Karpas-422 (cell line): Measurements from ENCODE around the gene MIGA1. TPM values are rescaled to one million over a fixed set of nuclear protein-coding genes. Genes with fewer than 3 reads are reported as not detected.

Experiments
- DNase-seq: peaks from one replicate; pipeline ENCODE4 v3.0.0-alpha.2; 2015
- H2AFZ ChIP-seq: fragments of 200-600 bp; sonication (generic); 2 replicates; pipeline ENCODE4 v1.6.1; 2014; ENCODE audit warnings: antibody characterized with exemption, low read length, mixed read lengths
- H3K27ac ChIP-seq: fragments of 200-600 bp; sonication (generic); 2 replicates; pipeline ENCODE4 v1.5.1; 2014; ENCODE audit warnings: mild to moderate bottlenecking, low read length, moderate library complexity
- H3K27me3 ChIP-seq: fragments of 200-600 bp; sonication (generic); 2 replicates; pipeline ENCODE4 v1.6.1; 2014; ENCODE audit warnings: low read length, mixed read lengths
- H3K36me3 ChIP-seq: fragments of 200-600 bp; sonication (generic); 2 replicates; pipeline ENCODE4 v1.6.1; 2014; ENCODE audit warnings: low read length, mixed read lengths; ENCODE audit not compliant: insufficient read depth
- H3K4me1 ChIP-seq: fragments of 200-600 bp; sonication (generic); 2 replicates; pipeline ENCODE4 v1.6.1; 2014; ENCODE audit warnings: mild to moderate bottlenecking, low read length, mixed read lengths
- H3K4me2 ChIP-seq: fragments of 200-600 bp; sonication (generic); 2 replicates; pipeline ENCODE4 v1.6.1; 2014; ENCODE audit warnings: low read length, low read depth, mild to moderate bottlenecking; ENCODE audit not compliant: poor library complexity, severe bottlenecking
- H3K4me3 ChIP-seq: fragments of 200-600 bp; sonication (generic); 2 replicates; pipeline ENCODE4 v1.5.1; 2014; ENCODE audit warnings: mild to moderate bottlenecking, antibody characterized with exemption, low read length, mixed read lengths
- H3K79me2 ChIP-seq: fragments of 200-600 bp; sonication (generic); 2 replicates; pipeline ENCODE4 v1.6.1; 2014; ENCODE audit warnings: mild to moderate bottlenecking, low read length, mixed read lengths
- H3K9ac ChIP-seq: fragments of 200-600 bp; sonication (generic); 2 replicates; pipeline ENCODE4 v1.6.0; 2014; ENCODE audit warnings: low read length
- H3K9me2 ChIP-seq: fragments of 200-600 bp; sonication (generic), shearing (Covaris generic); replicated peaks from 2 replicates; pipeline ENCODE4 v1.6.0; 2014; ENCODE audit warnings: mild to moderate bottlenecking, low read length, moderate library complexity; ENCODE audit not compliant: insufficient read depth
- H3K9me3 ChIP-seq: fragments of 300-700, 200-600 bp; sonication (generic); 2 replicates; pipeline ENCODE4 v1.6.1; 2014; ENCODE audit warnings: low read length, mixed read lengths
- H4K20me1 ChIP-seq: fragments of 200-600 bp; sonication (generic); 2 replicates; pipeline ENCODE4 v1.6.1; 2014; ENCODE audit warnings: mild to moderate bottlenecking, antibody characterized with exemption, low read length, low read depth; ENCODE audit not compliant: insufficient read depth
- total RNA-seq: library from RNA; depleted of rRNA; stranded (reverse); fragments of >200 nt; shearing (Covaris generic); gene quantifications from 2 replicates; pipeline ENCODE4 v1.2.3, GENCODE V29; 2014; ENCODE audit warnings: low replicate concordance

The MIGA1 gene
- total RNA-seq, 1 experiment from 2014 or later: 7.5 TPM

GRCh38 chr1:77756052-77756754 lies 23.2 kb upstream of the MIGA1 start:
- Histone ChIP-seq H3K9me2 (no peaks in the 10 kb centered on the region), H4K20me1 (peaks cover 54% of the 10 kb centered on the region), H3K27ac (no peak overlapping the region), H3K27me3 (no peaks in the 10 kb centered on the region), H3K4me1 (peaks cover 48% of the 10 kb centered on the region), H3K79me2 (peaks cover 66% of the 10 kb centered on the region), H3K9me3 (no peaks in the 10 kb centered on the region), H3K4me2 (peak overlapping the region; percentile 84), H3K4me3 (peak overlapping the region; percentile 16; the same call in 1 of the 2 replicates), H3K9ac (0 out of 2 replicates have a peak overlapping the region, but pooled peaks have one; percentile 31), H2AFZ (no peak overlapping the region), H3K36me3 (no peaks in the 10 kb centered on the region)
- peak; percentile 50 for DNase-seq

- H3K4me2 ChIP-seq: peak overlapping the region; percentile 84
- no peak overlapping the region for H3K27ac ChIP-seq
- H3K4me3 ChIP-seq: no peak overlapping the region
- no peak overlapping the region for H3K9ac ChIP-seq
- peaks cover 63% of the 10 kb centered on the region for H3K79me2 ChIP-seq
- no peak overlapping the region for H2AFZ ChIP-seq
- peaks cover 51% of the 10 kb centered on the region for H4K20me1 ChIP-seq
- H3K4me1 ChIP-seq: peaks cover 48% of the 10 kb centered on the region
- DNase-seq: no peak
- H3K9me3 ChIP-seq: no peaks in the 10 kb centered on the region
- no peaks in the 10 kb centered on the region for H3K27me3 ChIP-seq
- no peaks in the 10 kb centered on the region for H3K36me3 ChIP-seq
- H3K9me2 ChIP-seq: no peaks in the 10 kb centered on the region
These were observed 22.3 kb upstream of the MIGA1 start for GRCh38 chr1:77757066-77757584.

DNA sequence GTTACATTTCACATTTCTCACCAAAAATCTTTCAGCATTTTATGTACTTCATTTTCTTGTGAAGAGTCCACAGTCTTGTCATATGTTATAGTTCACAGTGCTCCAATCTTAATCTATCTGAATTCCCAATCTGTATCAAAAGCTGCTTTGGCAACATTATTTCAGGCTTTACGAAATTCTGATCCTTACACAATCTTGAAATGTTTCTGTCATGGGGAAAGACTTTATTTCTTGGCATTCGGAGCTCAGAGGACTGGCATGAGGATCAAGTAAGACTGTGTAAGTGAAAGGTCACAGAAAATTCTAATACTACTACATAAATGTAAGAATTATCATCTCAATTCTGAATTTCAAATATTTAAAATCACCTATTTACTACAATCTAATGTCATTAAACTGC lies 21.8 kb upstream of the MIGA1 start:
- H3K36me3 ChIP-seq: no peaks in the 10 kb centered on the region
- no peak overlapping the region for H3K9ac ChIP-seq

GRCh38 chr1:77759071-77760028 lies 20.1 kb upstream of the MIGA1 start, which contains the start of gene USP33:
TSS of gene USP33 (minus strand) at chr1:77759852. CDS start at chr1:77741697, 18,155 bp downstream.
- no peaks in the 10 kb centered on the region for H3K9me3 ChIP-seq
- H3K4me1 ChIP-seq: peaks cover 48% of the 10 kb centered on the region
- H3K27ac ChIP-seq: 0 out of 2 replicates have a peak within 1 kb of the TSS, but pooled peaks have one; percentile 0
- H3K36me3 ChIP-seq: no peaks in the 10 kb centered on the region
- peaks cover 45% of the 10 kb centered on the region for H4K20me1 ChIP-seq
- peak within 1 kb of the TSS; percentile 85 for H3K9ac ChIP-seq
- H3K4me2 ChIP-seq: peak within 1 kb of the TSS; percentile 84
- H2AFZ ChIP-seq: peak within 1 kb of the TSS; percentile 51
- DNase-seq: peak; percentile 94
- peaks cover 48% of the 10 kb centered on the region for H3K79me2 ChIP-seq
- no peaks in the 10 kb centered on the region for H3K27me3 ChIP-seq
- peak within 1 kb of the TSS; percentile 70 for H3K4me3 ChIP-seq
- H3K9me2 ChIP-seq: no peaks in the 10 kb centered on the region

More for the DNA sequence above, 21.8 kb upstream of the MIGA1 start:
- Histone ChIP-seq H3K27ac (no peak overlapping the region), H4K20me1 (peaks cover 51% of the 10 kb centered on the region), H3K9me3 (no peaks in the 10 kb centered on the region), H3K4me3 (no peak overlapping the region), H3K4me2 (peak overlapping the region; percentile 84), H3K27me3 (no peaks in the 10 kb centered on the region), H3K9me2 (no peaks in the 10 kb centered on the region), H3K79me2 (peaks cover 59% of the 10 kb centered on the region), H3K4me1 (peaks cover 48% of the 10 kb centered on the region), H2AFZ (no peak overlapping the region)
- DNase-seq: no peak

DNA sequence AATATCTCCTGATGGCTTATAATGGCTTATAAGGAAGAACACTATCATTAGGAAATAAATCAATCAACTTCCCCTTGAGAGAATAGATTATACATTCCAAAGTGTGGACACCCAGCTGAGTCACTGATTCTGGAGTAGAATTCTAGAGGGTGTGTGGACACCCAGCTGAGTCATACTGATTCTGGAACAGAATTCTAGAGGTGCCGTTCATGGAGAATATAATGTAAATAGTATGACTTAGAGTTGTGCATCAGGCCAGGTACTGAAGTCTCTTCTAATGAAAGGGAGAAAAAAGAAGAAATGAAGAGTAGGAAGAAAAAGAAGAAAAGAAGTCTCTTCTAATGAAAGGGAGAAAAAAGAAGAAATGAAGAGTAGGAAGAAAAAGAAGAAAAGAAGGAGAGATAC lies 17.4 kb upstream of the MIGA1 start:
- no peak overlapping the region for H2AFZ ChIP-seq
- H3K79me2 ChIP-seq: peaks cover 21% of the 10 kb centered on the region

GRCh38 chr1:77768006-77768405 lies 11.4 kb upstream of the MIGA1 start:
- Histone ChIP-seq H3K4me3 (no peak overlapping the region), H3K36me3 (no peaks in the 10 kb centered on the region), H3K9ac (no peak overlapping the region), H3K9me3 (no peaks in the 10 kb centered on the region), H3K27ac (no peak overlapping the region), H3K9me2 (no peaks in the 10 kb centered on the region), H3K79me2 (no peaks in the 10 kb centered on the region), H4K20me1 (no peaks in the 10 kb centered on the region), H3K4me2 (no peak overlapping the region), H3K27me3 (no peaks in the 10 kb centered on the region), H3K4me1 (peaks cover 38% of the 10 kb centered on the region), H2AFZ (no peak overlapping the region)
- no peak for DNase-seq

More for the DNA sequence above, 17.4 kb upstream of the MIGA1 start:
- H3K9ac ChIP-seq: no peak overlapping the region
- H3K4me2 ChIP-seq: no peak overlapping the region
- no peak overlapping the region for H3K27ac ChIP-seq
- H3K36me3 ChIP-seq: no peaks in the 10 kb centered on the region
- H3K27me3 ChIP-seq: no peaks in the 10 kb centered on the region
- no peak overlapping the region for H3K4me3 ChIP-seq
- peaks cover 18% of the 10 kb centered on the region for H4K20me1 ChIP-seq
- H3K9me2 ChIP-seq: no peaks in the 10 kb centered on the region
- peaks cover 22% of the 10 kb centered on the region for H3K4me1 ChIP-seq
- no peak for DNase-seq
- H3K9me3 ChIP-seq: no peaks in the 10 kb centered on the region

- H4K20me1 ChIP-seq: no peaks in the 10 kb centered on the region
- no peak overlapping the region for H3K9ac ChIP-seq
- H3K27me3 ChIP-seq: no peaks in the 10 kb centered on the region
- no peak overlapping the region for H2AFZ ChIP-seq
- no peak overlapping the region for H3K4me3 ChIP-seq
- H3K4me1 ChIP-seq: peaks cover 30% of the 10 kb centered on the region
- DNase-seq: no peak
- H3K36me3 ChIP-seq: no peaks in the 10 kb centered on the region
- H3K9me2 ChIP-seq: no peaks in the 10 kb centered on the region
- no peak overlapping the region for H3K27ac ChIP-seq
- peaks cover 17% of the 10 kb centered on the region for H3K79me2 ChIP-seq
- no peaks in the 10 kb centered on the region for H3K9me3 ChIP-seq
- H3K4me2 ChIP-seq: no peak overlapping the region
These were observed 3.3 kb upstream of the MIGA1 start for GRCh38 chr1:77776007-77776700.
